ENCODE measurements around the gene CPVL. TPM values are rescaled to one million over a fixed set of nuclear protein-coding genes. Genes with fewer than 3 reads are reported as not detected.
A peak's percentile ranks its signal among the peaks of the same experiment; 100 is the strongest.

The CPVL gene
- total and polyA plus RNA-seq, 2 donors (not counting 1 experiment from before 2014, with no cell fraction given), result 0.17 TPM; not detected in 1

GRCh38 chr7:29190349-29191045, 44.2 kb upstream of the CPVL start:
- no peak overlapping the region for H2AFZ ChIP-seq (ENCODE audit: low read length)
- H4K20me1 ChIP-seq (ENCODE audit: control insufficient read depth, extremely low read depth, insufficient read depth, low read length), result no peaks in the 10 kb centered on the region
- DNase-seq (ENCODE audit: low read depth in 2 of 2), result no peak
- H3K9ac ChIP-seq (ENCODE audit: insufficient read depth, low read length), result no peak overlapping the region
- H3K9me3 ChIP-seq (ENCODE audit: control insufficient read depth, insufficient read depth, low read depth, low read length), result no peaks in the 10 kb centered on the region
- no peak for TF ChIP-seq EZH2 (IDR thresholded peaks at IDR 0.05; ENCODE audit: low read length, missing control alignments)
- no peak for TF ChIP-seq CTCF (conservative IDR thresholded peaks at IDR 0.05 in 1 of 2, IDR thresholded peaks at IDR 0.05 in 1 of 2; ENCODE audit: low read depth in 1 of 2, low read length in 2 of 2)
- no peaks in the 10 kb centered on the region for H3K4me1 ChIP-seq (ENCODE audit: control insufficient read depth, extremely low read depth, insufficient read depth, low read length)
- no peaks in the 10 kb centered on the region for H3K79me2 ChIP-seq (ENCODE audit: control insufficient read depth, insufficient read depth, low read length)
- peaks cover 15% of the 10 kb centered on the region for H3K27me3 ChIP-seq (ENCODE audit: control insufficient read depth, insufficient read depth, low read length)
- H3K4me3 ChIP-seq (replicated peaks in 1 of 4; ENCODE audit: control extremely low read depth in 1 of 4, insufficient read depth in 1 of 4, low read depth in 3 of 4, low read length in 4 of 4), result no peak overlapping the region
- no peaks in the 10 kb centered on the region for H3K36me3 ChIP-seq (ENCODE audit: control insufficient read depth, insufficient read depth, low read length)
- no peak overlapping the region for H3K27ac ChIP-seq (ENCODE audit: insufficient read depth, low read length)
- H3K4me2 ChIP-seq (ENCODE audit: extremely low read depth, insufficient read depth, low read length), result no peak overlapping the region

- H3K27ac ChIP-seq (ENCODE audit: insufficient read depth, low read length), result no peak overlapping the region
- no peaks in the 10 kb centered on the region for H3K9me3 ChIP-seq (ENCODE audit: control insufficient read depth, insufficient read depth, low read depth, low read length)
- H4K20me1 ChIP-seq (ENCODE audit: control insufficient read depth, extremely low read depth, insufficient read depth, low read length), result no peaks in the 10 kb centered on the region
- H3K4me1 ChIP-seq (ENCODE audit: control insufficient read depth, extremely low read depth, insufficient read depth, low read length), result no peaks in the 10 kb centered on the region
- TF ChIP-seq CTCF (conservative IDR thresholded peaks at IDR 0.05 in 1 of 2, IDR thresholded peaks at IDR 0.05 in 1 of 2; ENCODE audit: low read depth in 1 of 2, low read length in 2 of 2) (peak; percentile 63 to 92), EZH2 (IDR thresholded peaks at IDR 0.05; ENCODE audit: low read length, missing control alignments) (no peak)
- no peaks in the 10 kb centered on the region for H3K36me3 ChIP-seq (ENCODE audit: control insufficient read depth, insufficient read depth, low read length)
- no peaks in the 10 kb centered on the region for H3K79me2 ChIP-seq (ENCODE audit: control insufficient read depth, insufficient read depth, low read length)
- peak; percentile 21 to 28 for DNase-seq (ENCODE audit: low read depth in 2 of 2)
- no peak overlapping the region for H2AFZ ChIP-seq (ENCODE audit: low read length)
- H3K4me3 ChIP-seq (replicated peaks in 1 of 4; ENCODE audit: control extremely low read depth in 1 of 4, insufficient read depth in 1 of 4, low read depth in 3 of 4, low read length in 4 of 4), result no peak overlapping the region
- peaks cover 8% of the 10 kb centered on the region for H3K27me3 ChIP-seq (ENCODE audit: control insufficient read depth, insufficient read depth, low read length)
- H3K9ac ChIP-seq (ENCODE audit: insufficient read depth, low read length), result no peak overlapping the region
- no peak overlapping the region for H3K4me2 ChIP-seq (ENCODE audit: extremely low read depth, insufficient read depth, low read length)
These were observed 43.4 kb upstream of the CPVL start for GRCh38 chr7:29189743-29190201.

- no peaks in the 10 kb centered on the region for H3K27me3 ChIP-seq (ENCODE audit: control insufficient read depth, insufficient read depth, low read length)
- DNase-seq (ENCODE audit: low read depth in 2 of 2), result no peak
- H3K79me2 ChIP-seq (ENCODE audit: control insufficient read depth, insufficient read depth, low read length), result no peaks in the 10 kb centered on the region
- H3K36me3 ChIP-seq (ENCODE audit: control insufficient read depth, insufficient read depth, low read length), result no peaks in the 10 kb centered on the region
- H3K27ac ChIP-seq (ENCODE audit: insufficient read depth, low read length), result no peak overlapping the region
- H4K20me1 ChIP-seq (ENCODE audit: control insufficient read depth, extremely low read depth, insufficient read depth, low read length), result no peaks in the 10 kb centered on the region
- H3K9me3 ChIP-seq (ENCODE audit: control insufficient read depth, insufficient read depth, low read depth, low read length), result no peaks in the 10 kb centered on the region
- no peak overlapping the region for H3K9ac ChIP-seq (ENCODE audit: insufficient read depth, low read length)
- no peak overlapping the region for H3K4me3 ChIP-seq (replicated peaks in 1 of 4; ENCODE audit: control extremely low read depth in 1 of 4, insufficient read depth in 1 of 4, low read depth in 3 of 4, low read length in 4 of 4)
- no peak overlapping the region for H3K4me2 ChIP-seq (ENCODE audit: extremely low read depth, insufficient read depth, low read length)
- no peak overlapping the region for H2AFZ ChIP-seq (ENCODE audit: low read length)
- TF ChIP-seq CTCF (conservative IDR thresholded peaks at IDR 0.05 in 1 of 2, IDR thresholded peaks at IDR 0.05 in 1 of 2; ENCODE audit: low read depth in 1 of 2, low read length in 2 of 2), result no peak
- no peak for TF ChIP-seq EZH2 (IDR thresholded peaks at IDR 0.05; ENCODE audit: low read length, missing control alignments)
- no peaks in the 10 kb centered on the region for H3K4me1 ChIP-seq (ENCODE audit: control insufficient read depth, extremely low read depth, insufficient read depth, low read length)
These were observed 39.3 kb upstream of the CPVL start for GRCh38 chr7:29185613-29186012.

All from fibroblast of lung (primary cell).